AG04450 (cell line): ENCODE data around the gene COA8. TPM values are rescaled to one million over a fixed set of nuclear protein-coding genes. Genes with fewer than 3 reads are reported as not detected.

Experiments
- CTCF ChIA-PET: fragments of 300-600, 350-600 bp; formaldehyde crosslinking; extraction: SDS; loops from one replicate; lab custom pipeline; 2022; ENCODE audit warnings: antibody characterized with exemption, inconsistent platforms; lab: Charles Lee
- POLR2A ChIA-PET: fragments of 350-600 bp; formaldehyde crosslinking; extraction: SDS; loops from one replicate; lab custom pipeline; 2021; ENCODE audit warnings: antibody characterized with exemption, inconsistent platforms; lab: Yijun Ruan, JAX
- DNase-seq: peaks from one replicate; pipeline ENCODE4 v3.0.0-alpha.2; 2011; ENCODE audit warnings: low read depth, low spot score
- H3K27ac ChIP-seq: one replicate; pipeline ENCODE4 v1.5.1; 2012; ENCODE audit warnings: low read depth, low read length, control low read depth
- H3K27me3 ChIP-seq: one replicate; pipeline ENCODE4 v1.6.0; 2012; ENCODE audit warnings: low read length; ENCODE audit not compliant: control insufficient read depth, insufficient read depth
- H3K4me3 ChIP-seq: 2 replicates; pipeline ENCODE4 v1.5.1; 2011; ENCODE audit warnings: mild to moderate bottlenecking, low read depth, low read length, control low read depth
- H3K9me3 ChIP-seq: 2 replicates; pipeline ENCODE4 v1.5.1; 2012; ENCODE audit warnings: low read length; ENCODE audit not compliant: control insufficient read depth, insufficient read depth
- polyA plus RNA-seq: library from polyadenylated mRNA; depleted of rRNA; stranded (reverse); fragments of >200 nt; gene quantifications from 2 replicates; pipeline ENCODE4 v1.2.3, GENCODE V29; 2011
- TF ChIP-seq, protein P1 (sequence below): IDR thresholded peaks from 2 replicates; pipeline ENCODE4 v1.5.1; 2011; ENCODE audit warnings: low read depth, low read length, control low read depth, inconsistent platforms

COA8 gene
- polyA plus RNA-seq, 1 experiment = 29.8 TPM

DNA sequence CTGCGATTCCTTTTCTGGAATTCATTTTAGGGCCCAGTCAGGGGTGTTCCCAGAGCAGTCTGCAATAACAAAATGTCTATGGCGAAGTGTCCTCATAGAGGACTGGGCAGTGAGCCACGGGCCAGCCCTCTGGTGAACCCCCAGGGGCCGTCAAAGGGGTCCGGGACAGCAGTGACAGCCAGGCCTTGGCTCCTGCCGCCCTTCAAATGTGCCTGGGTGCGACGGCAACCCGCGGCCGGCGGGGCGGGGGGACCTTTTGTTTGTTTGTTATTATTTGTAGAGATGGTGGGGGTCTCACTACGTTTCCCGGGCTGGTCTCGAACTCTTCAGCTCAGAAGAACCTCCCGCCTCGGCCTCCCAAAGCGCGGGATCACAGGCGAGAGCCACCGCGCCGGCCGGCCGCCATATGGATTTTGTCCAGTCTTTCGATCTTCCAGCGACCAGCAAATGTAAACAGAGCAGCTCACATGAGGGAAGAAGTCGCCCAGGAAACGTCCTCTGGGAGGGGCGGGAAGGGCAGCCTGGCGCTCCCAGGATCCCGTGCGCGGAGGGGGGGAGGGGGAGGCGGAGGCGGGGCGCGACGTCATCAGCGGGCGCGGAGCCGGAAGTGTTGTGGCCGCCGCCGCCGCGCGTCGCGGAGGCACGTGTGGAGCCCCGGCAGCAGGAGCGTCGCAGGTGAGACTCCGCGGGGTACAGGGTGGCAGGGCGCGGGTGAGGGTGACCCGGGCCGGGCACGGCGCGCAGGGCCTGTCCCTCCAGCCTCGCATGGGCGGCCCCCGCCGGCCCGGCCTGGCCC lies 34.0 kb upstream of the COA8 start, which contains the start of gene TRMT61A:
Gene TRMT61A (plus strand): TSS at position 610 of the 796 bp plus-strand sequence. CDS start 783 bp downstream, outside the sequence.
- peak within 1 kb of the TSS; percentile 82 for H3K27ac ChIP-seq
- POLR2A ChIA-PET = interaction anchor here (0.6 to 2.9 kb wide), 7 partner anchors 8 to 402 kb away, joined by 3 to 18 read pairs (median 3); partner anchors contain the start of gene BAG5
- peak within 1 kb of the TSS; percentile 95 for H3K4me3 ChIP-seq
- TF ChIP-seq, protein P1, sequence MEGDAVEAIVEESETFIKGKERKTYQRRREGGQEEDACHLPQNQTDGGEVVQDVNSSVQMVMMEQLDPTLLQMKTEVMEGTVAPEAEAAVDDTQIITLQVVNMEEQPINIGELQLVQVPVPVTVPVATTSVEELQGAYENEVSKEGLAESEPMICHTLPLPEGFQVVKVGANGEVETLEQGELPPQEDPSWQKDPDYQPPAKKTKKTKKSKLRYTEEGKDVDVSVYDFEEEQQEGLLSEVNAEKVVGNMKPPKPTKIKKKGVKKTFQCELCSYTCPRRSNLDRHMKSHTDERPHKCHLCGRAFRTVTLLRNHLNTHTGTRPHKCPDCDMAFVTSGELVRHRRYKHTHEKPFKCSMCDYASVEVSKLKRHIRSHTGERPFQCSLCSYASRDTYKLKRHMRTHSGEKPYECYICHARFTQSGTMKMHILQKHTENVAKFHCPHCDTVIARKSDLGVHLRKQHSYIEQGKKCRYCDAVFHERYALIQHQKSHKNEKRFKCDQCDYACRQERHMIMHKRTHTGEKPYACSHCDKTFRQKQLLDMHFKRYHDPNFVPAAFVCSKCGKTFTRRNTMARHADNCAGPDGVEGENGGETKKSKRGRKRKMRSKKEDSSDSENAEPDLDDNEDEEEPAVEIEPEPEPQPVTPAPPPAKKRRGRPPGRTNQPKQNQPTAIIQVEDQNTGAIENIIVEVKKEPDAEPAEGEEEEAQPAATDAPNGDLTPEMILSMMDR = no peak
- H3K27me3 ChIP-seq = peaks cover 2% of the 10 kb centered on the region
- DNase-seq = peak; percentile 86
- CTCF ChIA-PET = interaction anchor here (5.2 kb wide), 1 partner anchor 11 kb away, joined by 29 read pairs; no protein-coding TSS in a partner anchor
- peaks cover 6% of the 10 kb centered on the region for H3K9me3 ChIP-seq

DNA sequence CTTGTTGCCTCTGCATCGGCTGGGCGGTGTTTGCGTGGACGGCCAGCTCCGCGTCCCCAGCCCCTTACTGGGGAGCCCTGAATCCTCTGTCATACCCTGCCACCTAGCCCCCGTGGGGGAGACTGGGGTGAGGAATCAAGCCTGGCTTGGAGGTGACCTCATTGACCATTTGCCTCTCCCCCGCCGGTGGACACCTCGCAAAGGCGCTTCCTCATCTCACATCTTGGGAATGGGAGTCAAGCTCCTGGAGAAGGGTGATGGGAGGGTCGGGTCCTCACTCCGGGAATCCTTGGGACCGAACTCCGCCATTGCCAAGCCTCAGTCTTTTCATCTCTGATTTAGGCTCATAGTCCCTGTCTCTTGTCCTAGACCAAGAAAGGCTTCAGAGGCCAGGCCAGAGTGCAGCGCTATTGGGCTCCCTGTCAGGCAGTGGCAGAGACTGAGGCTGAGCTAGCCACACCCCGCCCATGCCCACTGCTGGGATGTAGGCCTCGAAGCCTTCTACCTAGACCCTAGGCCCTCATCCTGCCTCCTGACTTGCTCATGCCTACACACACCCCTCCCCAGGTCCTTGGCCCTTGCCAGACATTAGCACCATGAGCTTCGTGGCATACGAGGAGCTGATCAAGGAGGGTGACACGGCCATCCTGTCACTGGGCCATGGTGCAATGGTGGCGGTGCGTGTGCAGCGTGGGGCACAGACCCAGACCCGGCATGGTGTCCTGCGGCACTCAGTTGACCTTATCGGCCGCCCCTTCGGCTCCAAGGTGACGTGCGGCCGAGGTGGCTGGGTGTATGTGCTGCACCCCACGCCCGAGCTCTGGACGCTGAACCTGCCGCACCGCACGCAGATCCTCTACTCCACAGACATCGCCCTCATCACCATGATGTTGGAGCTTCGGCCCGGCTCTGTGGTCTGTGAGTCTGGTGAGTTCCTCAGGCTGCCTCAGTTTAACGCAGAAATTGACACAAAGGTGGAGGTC lies 33.1 kb upstream of the COA8 start:
- POLR2A ChIA-PET = interaction anchor here (1.0 to 2.9 kb wide), 4 partner anchors 9 to 34 kb away, joined by 3 to 18 read pairs (median 8); partner anchors contain the start of gene BAG5
- DNase-seq = no peak
- H3K27me3 ChIP-seq = no peaks in the 10 kb centered on the region
- TF ChIP-seq, protein P1 = no peak
- peaks cover 3% of the 10 kb centered on the region; the same call in 1 of the 2 replicates for H3K9me3 ChIP-seq
- CTCF ChIA-PET = interaction anchor here (0.6 to 5.2 kb wide), 4 partner anchors 9 to 115 kb away, joined by 3 to 29 read pairs (median 6); no protein-coding TSS in a partner anchor
- H3K27ac ChIP-seq = no peak overlapping the region
- H3K4me3 ChIP-seq = peak overlapping the region; percentile 95

DNA sequence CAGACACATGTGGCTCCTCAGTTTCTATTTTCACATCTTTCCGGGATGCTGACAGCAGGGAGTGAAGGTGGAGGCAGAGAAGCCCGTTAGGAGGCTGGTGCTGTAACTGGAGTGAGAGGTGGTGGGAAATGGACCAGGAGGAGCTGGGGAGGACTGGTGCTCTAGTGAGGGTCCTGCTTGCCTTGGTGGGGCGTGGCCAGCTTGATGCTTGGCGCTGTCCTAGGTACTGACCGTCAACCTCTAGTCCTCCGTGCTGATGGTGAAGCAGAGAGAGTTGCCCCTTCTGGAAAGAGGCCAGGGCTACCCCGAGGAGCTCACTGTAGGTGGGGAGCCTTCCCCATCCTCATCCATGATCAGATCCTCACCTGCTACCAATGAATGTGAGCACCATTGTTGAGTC lies 32.4 kb upstream of the COA8 start:
- ChIA-PET CTCF (interaction anchor here (0.6 to 5.2 kb wide), 4 partner anchors 9 to 116 kb away, joined by 3 to 29 read pairs (median 6); no protein-coding TSS in a partner anchor), POLR2A (no interaction called here)
- Histone ChIP-seq H3K27ac (no peak overlapping the region), H3K9me3 (peaks cover 3% of the 10 kb centered on the region; the same call in 1 of the 2 replicates), H3K4me3 (peak overlapping the region; percentile 95), H3K27me3 (no peaks in the 10 kb centered on the region)
- TF ChIP-seq, protein P1 = no peak
- no peak for DNase-seq

DNA sequence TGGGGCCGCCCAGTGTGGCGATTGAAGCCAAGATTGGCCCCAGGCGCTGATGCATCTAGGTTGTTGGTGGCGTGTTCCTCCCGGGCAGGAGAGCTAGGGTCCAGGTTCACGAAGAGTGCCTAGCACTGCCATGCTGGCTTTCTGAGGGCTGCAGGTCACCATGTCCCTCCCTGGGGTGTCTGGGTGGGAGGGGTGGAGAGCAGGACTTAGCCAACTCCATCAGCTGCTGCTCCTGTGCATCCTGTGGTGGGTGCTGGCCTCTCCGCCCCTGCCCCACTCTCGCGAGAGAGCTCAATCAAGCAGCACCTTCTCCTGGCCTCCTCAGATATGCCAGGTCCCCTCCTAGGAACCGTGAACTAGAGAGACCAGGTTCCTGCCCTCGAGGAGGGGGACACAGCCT lies 31.9 kb upstream of the COA8 start:
- Histone ChIP-seq H3K27me3 (no peaks in the 10 kb centered on the region), H3K27ac (no peak overlapping the region), H3K4me3 (no peak overlapping the region), H3K9me3 (peaks cover 3% of the 10 kb centered on the region; the same call in 1 of the 2 replicates)
- ChIA-PET CTCF (interaction anchor here (1.2 to 5.2 kb wide), 3 partner anchors 10 to 16 kb away, joined by 3 to 29 read pairs (median 5); no protein-coding TSS in a partner anchor), POLR2A (no interaction called here)
- TF ChIP-seq, protein P1 = no peak
- no peak for DNase-seq
